ENCODE results near the gene UBIAD1.

The UBIAD1 gene

GRCh38 chr1:11324567-11325165 lies 51.7 kb downstream of the UBIAD1 start:
- Histone ChIP-seq H3K9me2 (replicated peaks; ENCODE audit: insufficient read depth, low read length) (no peaks in the 10 kb centered on the region), H3K27me3 (ENCODE audit: low read length) (no peaks in the 10 kb centered on the region), H3F3A (ENCODE audit: insufficient read depth) (no peaks in the 10 kb centered on the region), H3K36me3 (ENCODE audit: low read length) (no peaks in the 10 kb centered on the region), H3K4me3 (ENCODE audit: insufficient read depth, low read length, poor library complexity, severe bottlenecking) (no peak overlapping the region), H3K4me2 (ENCODE audit: low read depth, low read length, poor library complexity, severe bottlenecking) (no peak overlapping the region), H3K9ac (ENCODE audit: low read length) (no peak overlapping the region), H3K27ac (ENCODE audit: low read depth, low read length) (no peak overlapping the region), H3K9me3 (ENCODE audit: insufficient read depth, low read length) (no peaks in the 10 kb centered on the region), H2AFZ (ENCODE audit: low read depth, low read length, severe bottlenecking) (no peak overlapping the region), H3K79me2 (ENCODE audit: insufficient read depth, low read length) (no peaks in the 10 kb centered on the region), H4K20me1 (ENCODE audit: low read depth, low read length) (no peaks in the 10 kb centered on the region)
- TF ChIP-seq, protein P1, sequence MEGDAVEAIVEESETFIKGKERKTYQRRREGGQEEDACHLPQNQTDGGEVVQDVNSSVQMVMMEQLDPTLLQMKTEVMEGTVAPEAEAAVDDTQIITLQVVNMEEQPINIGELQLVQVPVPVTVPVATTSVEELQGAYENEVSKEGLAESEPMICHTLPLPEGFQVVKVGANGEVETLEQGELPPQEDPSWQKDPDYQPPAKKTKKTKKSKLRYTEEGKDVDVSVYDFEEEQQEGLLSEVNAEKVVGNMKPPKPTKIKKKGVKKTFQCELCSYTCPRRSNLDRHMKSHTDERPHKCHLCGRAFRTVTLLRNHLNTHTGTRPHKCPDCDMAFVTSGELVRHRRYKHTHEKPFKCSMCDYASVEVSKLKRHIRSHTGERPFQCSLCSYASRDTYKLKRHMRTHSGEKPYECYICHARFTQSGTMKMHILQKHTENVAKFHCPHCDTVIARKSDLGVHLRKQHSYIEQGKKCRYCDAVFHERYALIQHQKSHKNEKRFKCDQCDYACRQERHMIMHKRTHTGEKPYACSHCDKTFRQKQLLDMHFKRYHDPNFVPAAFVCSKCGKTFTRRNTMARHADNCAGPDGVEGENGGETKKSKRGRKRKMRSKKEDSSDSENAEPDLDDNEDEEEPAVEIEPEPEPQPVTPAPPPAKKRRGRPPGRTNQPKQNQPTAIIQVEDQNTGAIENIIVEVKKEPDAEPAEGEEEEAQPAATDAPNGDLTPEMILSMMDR (IDR thresholded peaks at IDR 0.05; ENCODE audit: insufficient read depth, low read length, poor library complexity, severe bottlenecking): no peak
- TF ChIP-seq EZH2phosphoT487 (conservative IDR thresholded peaks at IDR 0.05; ENCODE audit: low read length): no peak

GRCh38 chr1:11326070-11326469 lies 53.1 kb downstream of the UBIAD1 start:
- H3K79me2 ChIP-seq (ENCODE audit: insufficient read depth, low read length): no peaks in the 10 kb centered on the region
- no peaks in the 10 kb centered on the region for H3K9me2 ChIP-seq (replicated peaks; ENCODE audit: insufficient read depth, low read length)
- H3K4me3 ChIP-seq (ENCODE audit: insufficient read depth, low read length, poor library complexity, severe bottlenecking): no peak overlapping the region
- TF ChIP-seq, protein P1 (IDR thresholded peaks at IDR 0.05; ENCODE audit: insufficient read depth, low read length, poor library complexity, severe bottlenecking): no peak
- no peak for TF ChIP-seq EZH2phosphoT487 (conservative IDR thresholded peaks at IDR 0.05; ENCODE audit: low read length)
- H3K27ac ChIP-seq (ENCODE audit: low read depth, low read length): no peak overlapping the region
- H2AFZ ChIP-seq (ENCODE audit: low read depth, low read length, severe bottlenecking): no peak overlapping the region
- H3K27me3 ChIP-seq (ENCODE audit: low read length): no peaks in the 10 kb centered on the region
- no peaks in the 10 kb centered on the region for H3K36me3 ChIP-seq (ENCODE audit: low read length)
- no peaks in the 10 kb centered on the region for H3K9me3 ChIP-seq (ENCODE audit: insufficient read depth, low read length)
- no peak overlapping the region for H3K4me2 ChIP-seq (ENCODE audit: low read depth, low read length, poor library complexity, severe bottlenecking)
- H3F3A ChIP-seq (ENCODE audit: insufficient read depth): no peaks in the 10 kb centered on the region
- H3K9ac ChIP-seq (ENCODE audit: low read length): no peak overlapping the region
- no peaks in the 10 kb centered on the region for H4K20me1 ChIP-seq (ENCODE audit: low read depth, low read length)

- H3K9ac ChIP-seq (ENCODE audit: low read length): no peak overlapping the region
- H3K4me2 ChIP-seq (ENCODE audit: low read depth, low read length, poor library complexity, severe bottlenecking): no peak overlapping the region
- no peak overlapping the region for H3K27ac ChIP-seq (ENCODE audit: low read depth, low read length)
- no peak overlapping the region for H3K4me3 ChIP-seq (ENCODE audit: insufficient read depth, low read length, poor library complexity, severe bottlenecking)
- no peaks in the 10 kb centered on the region for H3K9me3 ChIP-seq (ENCODE audit: insufficient read depth, low read length)
- no peaks in the 10 kb centered on the region for H3K36me3 ChIP-seq (ENCODE audit: low read length)
- H3K9me2 ChIP-seq (replicated peaks; ENCODE audit: insufficient read depth, low read length): no peaks in the 10 kb centered on the region
- H3F3A ChIP-seq (ENCODE audit: insufficient read depth): no peaks in the 10 kb centered on the region
- no peaks in the 10 kb centered on the region for H4K20me1 ChIP-seq (ENCODE audit: low read depth, low read length)
- TF ChIP-seq, protein P1 (IDR thresholded peaks at IDR 0.05; ENCODE audit: insufficient read depth, low read length, poor library complexity, severe bottlenecking): no peak
- TF ChIP-seq EZH2phosphoT487 (conservative IDR thresholded peaks at IDR 0.05; ENCODE audit: low read length): no peak
- H3K27me3 ChIP-seq (ENCODE audit: low read length): no peaks in the 10 kb centered on the region; the same call in 1 of the 2 replicates
- no peak overlapping the region for H2AFZ ChIP-seq (ENCODE audit: low read depth, low read length, severe bottlenecking)
- H3K79me2 ChIP-seq (ENCODE audit: insufficient read depth, low read length): no peaks in the 10 kb centered on the region
Observed at GRCh38 chr1:11328444-11328843, 55.4 kb downstream of the UBIAD1 start.

All from SU-DHL-6 (cell line).